GM19452 (cell line): ENCODE measurements around the gene AGMO.

Source experiments
- ATAC-seq: cut with Tn5 transposase; IDR thresholded peaks from one replicate; pipeline ENCODE4 v1.9.1; 2021; ENCODE audit not compliant: unreplicated experiment

Gene AGMO

GRCh38 chr7:15248514-15248913 lies 313.3 kb downstream of the AGMO start:
- ATAC-seq: no peak

DNA sequence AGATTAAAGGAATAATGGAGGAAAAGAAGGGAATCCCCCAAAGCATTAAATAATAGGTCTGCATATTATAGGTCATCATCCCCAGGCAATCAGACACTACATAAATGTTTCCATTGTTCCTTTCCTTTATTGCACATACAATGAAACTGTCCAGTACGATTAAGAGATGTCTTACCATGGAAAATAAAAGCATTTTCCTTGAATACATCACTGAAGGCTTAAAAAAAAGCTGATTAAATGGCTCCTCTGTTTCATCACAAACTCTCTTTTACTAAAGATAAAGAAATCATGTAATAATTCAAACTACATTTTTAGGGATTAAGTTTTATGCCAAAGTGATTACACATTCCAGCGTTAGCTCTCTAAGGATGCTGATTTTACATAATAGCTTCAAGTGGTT lies 316.0 kb downstream of the AGMO start:
- no peak for ATAC-seq

- no peak for ATAC-seq
Observed at GRCh38 chr7:15239801-15240200, 322.0 kb downstream of the AGMO start.

GRCh38 chr7:15236952-15237351 lies 324.9 kb downstream of the AGMO start:
- no peak for ATAC-seq

- no peak for ATAC-seq
Observed at GRCh38 chr7:15234431-15234830, 327.4 kb downstream of the AGMO start.

DNA sequence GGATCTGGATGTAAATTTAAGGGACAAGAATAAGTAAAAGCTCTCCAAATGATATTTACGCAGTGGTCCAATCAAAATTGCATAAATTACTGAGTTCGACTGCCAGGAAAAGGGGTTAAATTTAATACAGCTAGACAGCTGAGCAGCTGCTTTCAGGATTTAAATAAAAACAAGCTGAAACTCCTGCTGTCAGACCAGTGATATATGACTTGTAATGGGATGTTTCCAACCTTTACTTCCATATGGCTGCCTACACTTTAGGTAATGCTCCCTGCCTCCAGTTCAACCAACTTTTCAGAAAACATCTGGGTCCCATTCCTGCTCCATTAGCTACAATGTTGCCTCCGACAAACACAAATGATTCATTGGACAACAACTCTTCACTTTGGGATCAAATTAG lies 333.0 kb downstream of the AGMO start:
- ATAC-seq: no peak

- ATAC-seq: no peak
Observed at GRCh38 chr7:15225981-15226380, 335.8 kb downstream of the AGMO start.

DNA sequence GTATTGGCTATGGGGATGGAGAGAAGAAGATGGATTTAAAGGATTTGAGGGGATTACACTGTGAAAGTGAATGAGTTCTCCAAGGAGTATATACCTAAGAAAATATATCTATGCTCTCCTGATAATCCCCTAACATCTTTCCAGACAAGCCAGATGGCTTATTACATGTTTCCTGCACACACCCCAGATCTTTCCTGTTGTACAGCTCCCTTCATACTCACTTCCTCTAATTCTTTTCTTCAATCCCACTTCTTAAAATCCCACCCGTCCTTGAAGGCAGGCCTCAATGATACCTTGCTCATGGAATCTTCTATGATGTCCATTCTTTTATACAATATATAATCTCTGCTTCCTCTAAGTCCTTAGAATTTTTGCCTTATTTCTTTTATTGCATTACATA lies 342.1 kb downstream of the AGMO start:
- ATAC-seq: no peak

GRCh38 chr7:15218261-15218660 lies 343.6 kb downstream of the AGMO start:
- no peak for ATAC-seq

DNA sequence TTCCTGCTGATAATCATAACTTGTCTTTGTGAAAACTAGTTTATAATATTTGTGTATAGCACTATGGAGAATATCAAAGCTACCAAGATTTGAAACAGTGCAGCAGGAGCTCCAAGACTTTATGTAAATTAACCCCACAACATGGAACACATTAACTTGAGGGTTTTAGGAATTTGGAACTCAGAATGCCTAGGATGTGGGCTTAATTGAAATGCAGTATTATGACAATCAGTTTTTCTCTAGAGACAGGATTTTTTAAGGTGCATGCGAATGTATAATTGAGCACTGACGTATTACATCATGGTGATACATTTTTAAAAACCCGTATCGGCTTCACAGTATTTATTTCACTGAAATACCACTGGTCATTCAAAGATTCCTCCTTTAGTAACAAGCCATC lies 346.2 kb downstream of the AGMO start:
- no peak for ATAC-seq

DNA sequence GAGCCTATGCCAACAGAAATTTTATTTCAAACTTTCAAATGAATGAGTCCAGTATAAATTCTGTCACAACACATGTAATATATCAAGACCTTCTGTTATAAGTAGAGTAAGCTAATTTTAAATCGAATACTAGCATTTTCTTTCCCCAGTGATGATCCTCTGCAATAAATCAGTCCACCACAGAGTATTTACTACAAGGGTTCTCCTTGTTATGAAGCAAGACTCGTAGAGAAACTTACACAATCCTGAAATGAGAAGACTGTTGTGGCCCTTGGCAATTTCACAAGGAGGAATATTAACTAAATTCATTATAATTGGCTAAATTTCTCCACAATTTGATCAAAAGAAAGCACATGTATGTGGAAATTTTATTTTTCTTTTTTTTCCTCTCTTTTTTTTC lies 346.8 kb downstream of the AGMO start:
- no peak for ATAC-seq

DNA sequence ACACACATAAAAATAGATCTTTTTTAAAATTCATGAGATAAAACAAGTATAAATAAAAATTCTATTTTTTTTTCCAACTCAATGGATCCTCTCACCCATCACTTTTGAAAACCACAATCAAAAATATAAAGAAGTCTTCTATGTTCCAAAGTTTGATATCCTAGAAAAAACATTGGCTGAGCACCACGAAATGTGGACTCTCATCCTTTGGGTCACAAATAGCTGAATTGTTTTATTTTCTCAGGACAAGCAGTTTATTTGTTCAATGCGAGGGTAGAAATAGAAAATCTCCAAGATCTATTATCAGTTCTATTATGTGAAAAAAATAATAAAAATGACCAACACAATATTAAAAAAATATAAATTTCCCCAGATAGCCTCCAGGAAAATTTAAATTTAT lies 348.7 kb downstream of the AGMO start:
- no peak for ATAC-seq

- ATAC-seq: no peak
Observed at GRCh38 chr7:15209429-15209828, 352.4 kb downstream of the AGMO start.

GRCh38 chr7:15204421-15204820 lies 357.4 kb downstream of the AGMO start:
- ATAC-seq: no peak

DNA sequence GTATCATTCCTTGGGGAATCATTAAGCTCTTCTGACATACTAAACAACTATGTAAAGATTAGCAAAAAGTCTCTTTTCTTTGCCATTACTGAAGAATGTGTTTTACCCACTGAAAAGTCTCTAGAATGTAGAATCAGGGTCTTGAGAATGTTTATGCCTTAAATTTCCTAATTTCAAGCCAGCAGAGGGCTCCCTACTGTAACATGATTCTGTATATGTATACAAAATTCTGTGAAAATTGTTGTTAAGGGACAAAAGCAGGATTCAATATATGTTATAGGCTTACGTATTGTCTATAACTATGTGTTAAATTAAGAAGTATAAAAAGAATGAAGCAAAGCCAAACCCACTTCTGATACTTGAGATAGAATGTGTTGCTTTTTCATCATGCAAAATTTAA lies 362.3 kb downstream of the AGMO start:
- no peak for ATAC-seq

DNA sequence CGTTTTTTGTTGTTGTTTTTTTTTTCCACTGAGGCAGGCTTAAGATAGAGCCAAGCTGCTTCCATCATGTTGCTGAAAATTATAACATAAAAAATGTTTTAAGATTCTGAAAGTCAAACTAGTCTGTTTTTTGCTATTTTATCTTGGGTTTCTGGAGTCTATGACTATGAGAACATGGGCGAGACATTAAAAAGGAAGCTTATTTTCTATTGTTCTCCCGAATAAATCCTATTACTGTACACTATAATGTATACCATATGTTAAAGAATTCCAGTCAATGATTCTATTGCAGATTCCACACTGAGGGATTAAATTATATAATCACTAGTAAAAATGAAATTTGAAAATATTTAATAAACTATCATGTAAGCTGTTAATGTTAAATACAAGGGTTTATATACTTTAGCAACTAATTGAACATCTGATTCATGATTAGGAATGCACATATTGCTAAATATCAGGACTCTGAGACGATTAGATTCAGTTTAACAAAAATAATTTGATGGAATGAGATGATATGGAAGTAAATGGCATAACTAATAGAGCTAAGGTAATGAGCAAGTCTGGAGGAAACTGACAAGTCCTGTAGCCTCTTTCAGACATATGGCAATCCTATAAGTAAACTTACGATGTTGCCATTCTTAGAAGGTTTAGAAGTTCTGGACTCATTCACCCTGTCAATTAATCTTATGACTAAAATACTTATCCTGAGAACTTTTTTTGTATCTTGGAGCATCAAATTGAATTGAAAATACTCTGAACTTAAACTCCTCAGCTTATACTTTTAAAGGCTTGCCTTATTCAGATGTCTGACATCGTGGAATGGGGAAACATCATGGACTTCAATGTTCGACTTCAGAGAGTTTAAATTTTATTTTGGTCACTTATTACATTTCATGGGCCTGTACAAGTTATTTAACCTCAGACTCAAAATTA lies 364.5 kb downstream of the AGMO start:
- no peak for ATAC-seq

GRCh38 chr7:15178065-15178464 lies 383.8 kb downstream of the AGMO start:
- ATAC-seq: no peak

DNA sequence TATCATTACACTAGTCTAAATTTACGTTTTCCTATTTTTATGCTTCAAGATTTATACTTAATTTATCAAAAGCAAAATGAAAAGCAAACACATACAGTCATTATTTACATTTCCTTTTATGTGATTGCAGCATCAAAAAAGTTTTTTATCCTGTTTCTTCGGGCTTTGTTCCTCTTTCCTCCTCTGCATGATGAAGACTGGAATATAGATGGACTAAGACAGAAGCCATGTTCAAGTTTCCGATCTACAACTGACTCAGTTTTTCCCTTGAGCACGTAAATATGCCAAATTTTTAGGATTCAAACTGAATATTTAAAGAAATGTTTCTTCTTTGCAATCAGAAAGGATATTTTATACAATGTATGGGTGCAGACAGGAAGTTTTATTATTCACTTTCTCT lies 385.7 kb downstream of the AGMO start:
- no peak for ATAC-seq

DNA sequence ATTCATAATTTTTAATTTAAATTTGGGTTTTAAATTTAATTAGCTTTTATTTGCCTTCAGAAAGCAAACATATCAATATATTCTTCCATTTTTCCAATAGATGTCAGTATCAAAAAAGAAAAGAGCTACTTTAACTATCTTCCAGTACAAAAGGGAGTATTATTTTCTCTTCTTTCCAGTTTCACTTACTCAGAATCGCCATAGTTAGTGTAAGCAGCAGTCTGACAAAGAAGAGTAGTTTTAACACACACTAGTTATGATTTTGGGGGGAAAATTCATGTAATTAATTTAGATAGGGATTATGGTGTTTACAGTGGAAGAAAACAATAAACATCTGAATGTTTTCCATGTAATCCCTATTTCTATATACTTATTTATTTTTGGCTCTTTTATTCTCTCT lies 386.7 kb downstream of the AGMO start:
- no peak for ATAC-seq

DNA sequence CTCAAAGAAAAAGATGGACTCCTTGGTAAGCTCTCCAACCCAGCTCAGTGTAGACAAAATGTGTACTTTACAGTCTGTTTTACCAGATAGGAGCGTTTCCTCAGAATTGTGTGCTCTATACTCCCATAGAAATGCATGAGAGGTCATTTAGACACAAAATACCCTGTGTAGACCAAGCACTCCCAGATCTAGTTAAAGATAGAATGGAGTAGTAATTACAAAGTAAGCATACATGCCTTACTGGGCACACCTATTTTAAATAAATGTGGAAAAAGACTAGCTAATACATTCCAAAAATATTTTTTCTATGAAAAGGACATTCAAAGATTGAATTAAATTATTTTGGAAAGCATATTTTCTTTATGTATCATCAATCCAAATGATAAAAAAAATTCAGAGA lies 387.3 kb downstream of the AGMO start:
- no peak for ATAC-seq

GRCh38 chr7:15168489-15168888 lies 393.3 kb downstream of the AGMO start:
- no peak for ATAC-seq

DNA sequence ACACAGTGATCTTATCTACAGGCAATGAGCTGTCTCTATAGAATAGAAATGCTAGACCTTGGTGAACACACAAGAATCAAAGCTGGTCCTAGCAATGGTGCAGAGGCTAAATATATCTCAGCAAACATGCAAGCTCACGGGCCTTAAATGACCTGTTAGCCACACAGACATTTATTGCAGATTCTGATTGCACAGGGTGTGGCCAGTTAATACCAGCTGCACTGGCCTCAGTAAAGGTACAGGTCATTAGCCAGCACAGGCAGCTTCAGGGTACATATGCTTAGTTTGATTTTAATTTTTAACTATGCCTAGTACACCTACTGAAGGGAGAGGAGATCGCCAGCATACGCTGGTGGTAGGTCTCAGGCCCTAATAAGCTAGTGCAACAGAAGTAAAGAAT lies 393.9 kb downstream of the AGMO start:
- no peak for ATAC-seq

DNA sequence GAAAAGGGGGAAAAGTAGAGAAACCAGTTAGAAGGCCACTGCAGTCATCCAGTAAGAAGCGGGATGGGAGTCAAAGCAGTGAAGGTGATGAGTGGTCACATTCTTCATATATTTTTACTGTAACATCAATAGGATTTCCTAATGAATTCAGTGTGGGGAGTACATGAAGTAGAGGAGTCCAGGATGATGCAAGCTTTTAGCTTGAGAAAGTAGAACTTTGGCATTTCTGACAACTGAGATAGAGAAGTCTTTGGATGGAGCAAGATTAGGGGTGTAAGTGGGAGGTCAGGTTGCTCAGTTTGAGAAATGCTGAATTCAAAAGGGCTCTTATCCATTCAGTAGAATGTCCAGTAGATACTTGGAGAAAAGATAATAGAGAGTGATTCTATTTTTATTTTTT lies 395.2 kb downstream of the AGMO start:
- ATAC-seq: no peak
